Stimulated activated CD4-positive, alpha-beta T cell treated with anti-CD3 and anti-CD28 coated beads, Interleukin-4, amount 100 ng/mL, for 24 hours (primary cell): ENCODE results near the gene MED12L.
"Not testable (repeated sequence)": the region's sequence is repeated elsewhere in the genome, so short reads cannot be mapped to it uniquely, and the experiment has no call there.

ENCODE experiments used
- DNase-seq: peaks from one replicate; pipeline ENCODE4 v3.0.0-alpha.2; 2020

Gene MED12L, protein sequence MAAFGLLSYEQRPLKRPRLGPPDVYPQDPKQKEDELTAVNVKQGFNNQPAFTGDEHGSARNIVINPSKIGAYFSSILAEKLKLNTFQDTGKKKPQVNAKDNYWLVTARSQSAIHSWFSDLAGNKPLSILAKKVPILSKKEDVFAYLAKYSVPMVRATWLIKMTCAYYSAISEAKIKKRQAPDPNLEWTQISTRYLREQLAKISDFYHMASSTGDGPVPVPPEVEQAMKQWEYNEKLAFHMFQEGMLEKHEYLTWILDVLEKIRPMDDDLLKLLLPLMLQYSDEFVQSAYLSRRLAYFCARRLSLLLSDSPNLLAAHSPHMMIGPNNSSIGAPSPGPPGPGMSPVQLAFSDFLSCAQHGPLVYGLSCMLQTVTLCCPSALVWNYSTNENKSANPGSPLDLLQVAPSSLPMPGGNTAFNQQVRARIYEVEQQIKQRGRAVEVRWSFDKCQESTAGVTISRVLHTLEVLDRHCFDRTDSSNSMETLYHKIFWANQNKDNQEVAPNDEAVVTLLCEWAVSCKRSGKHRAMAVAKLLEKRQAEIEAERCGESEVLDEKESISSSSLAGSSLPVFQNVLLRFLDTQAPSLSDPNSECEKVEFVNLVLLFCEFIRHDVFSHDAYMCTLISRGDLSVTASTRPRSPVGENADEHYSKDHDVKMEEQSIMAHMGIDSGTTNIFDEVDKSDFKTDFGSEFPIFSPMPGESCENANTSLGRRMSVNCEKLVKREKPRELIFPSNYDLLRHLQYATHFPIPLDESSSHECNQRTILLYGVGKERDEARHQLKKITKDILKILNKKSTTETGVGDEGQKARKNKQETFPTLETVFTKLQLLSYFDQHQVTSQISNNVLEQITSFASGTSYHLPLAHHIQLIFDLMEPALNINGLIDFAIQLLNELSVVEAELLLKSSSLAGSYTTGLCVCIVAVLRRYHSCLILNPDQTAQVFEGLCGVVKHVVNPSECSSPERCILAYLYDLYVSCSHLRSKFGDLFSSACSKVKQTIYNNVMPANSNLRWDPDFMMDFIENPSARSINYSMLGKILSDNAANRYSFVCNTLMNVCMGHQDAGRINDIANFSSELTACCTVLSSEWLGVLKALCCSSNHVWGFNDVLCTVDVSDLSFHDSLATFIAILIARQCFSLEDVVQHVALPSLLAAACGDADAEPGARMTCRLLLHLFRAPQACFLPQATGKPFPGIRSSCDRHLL (N-terminal part only)

GRCh38 chr3:151085227-151085888 is at the start of gene MED12L:
Gene MED12L (plus strand): TSS chr3:151085664. CDS start chr3:151086927, 1,263 bp downstream.
- peak; percentile 44 for DNase-seq

DNA sequence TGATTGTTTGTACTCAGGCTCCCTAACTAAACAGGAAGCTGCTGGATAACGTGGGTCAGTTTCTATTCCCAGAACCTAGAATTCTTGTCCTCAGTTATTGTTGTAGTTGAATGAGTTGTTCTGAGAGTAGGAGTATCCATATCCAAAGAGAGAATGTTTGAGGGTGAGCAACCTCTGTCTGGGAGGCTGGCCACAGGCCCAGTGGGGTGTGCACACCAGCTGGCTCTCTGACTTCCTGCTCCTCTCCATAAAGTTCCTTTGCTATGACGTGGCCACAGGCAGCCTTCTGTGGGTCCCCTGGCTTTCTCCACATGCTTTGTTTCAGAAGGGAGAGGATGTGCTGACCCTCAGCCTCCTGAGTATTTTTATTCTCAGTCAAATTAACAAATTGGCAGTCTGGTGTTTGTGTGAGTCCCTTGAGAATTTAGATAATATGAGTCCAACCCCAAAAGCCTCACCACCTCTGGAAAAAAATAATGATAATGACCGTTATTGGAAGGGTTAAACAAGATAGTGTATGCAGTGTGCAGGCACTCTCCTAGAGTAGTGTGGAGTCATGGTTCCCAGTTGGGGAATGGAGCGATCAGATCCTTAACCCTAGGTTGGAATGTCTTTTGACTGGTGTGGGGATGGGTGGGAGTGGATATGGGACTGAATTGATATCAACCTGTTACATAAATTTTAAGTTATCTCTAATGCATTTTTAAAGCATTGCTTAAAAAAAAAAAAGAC is 47.6 kb upstream of the MED12L start:
- DNase-seq: no peak

GRCh38 chr3:151044706-151045105 is 40.8 kb upstream of the MED12L start:
- DNase-seq: no peak

GRCh38 chr3:151047636-151048035 is 37.8 kb upstream of the MED12L start:
- no peak for DNase-seq

DNA sequence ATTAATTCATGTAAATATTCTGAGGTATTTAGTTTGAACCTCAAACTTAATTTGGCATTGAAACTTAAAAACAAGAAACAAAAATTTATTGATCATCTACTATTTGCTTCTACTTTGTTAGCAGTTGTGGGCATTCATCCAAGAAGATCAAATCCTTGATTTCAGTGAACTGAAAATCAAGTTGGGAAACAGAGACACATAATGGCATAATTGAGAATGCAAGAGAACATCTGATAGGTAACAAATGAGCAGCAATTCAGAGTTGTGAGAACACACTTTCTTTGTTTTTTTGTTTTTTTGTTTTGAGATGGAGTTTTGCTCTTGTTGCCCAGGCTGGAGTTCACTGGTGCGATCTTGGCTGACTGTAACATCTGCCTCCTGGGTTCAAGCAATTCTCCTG is 33.9 kb upstream of the MED12L start:
- DNase-seq: no peak

- no peak for DNase-seq
These were observed 33.1 kb upstream of the MED12L start for GRCh38 chr3:151052346-151052745.

GRCh38 chr3:151052756-151053155 is 32.7 kb upstream of the MED12L start:
- DNase-seq: no peak

DNA sequence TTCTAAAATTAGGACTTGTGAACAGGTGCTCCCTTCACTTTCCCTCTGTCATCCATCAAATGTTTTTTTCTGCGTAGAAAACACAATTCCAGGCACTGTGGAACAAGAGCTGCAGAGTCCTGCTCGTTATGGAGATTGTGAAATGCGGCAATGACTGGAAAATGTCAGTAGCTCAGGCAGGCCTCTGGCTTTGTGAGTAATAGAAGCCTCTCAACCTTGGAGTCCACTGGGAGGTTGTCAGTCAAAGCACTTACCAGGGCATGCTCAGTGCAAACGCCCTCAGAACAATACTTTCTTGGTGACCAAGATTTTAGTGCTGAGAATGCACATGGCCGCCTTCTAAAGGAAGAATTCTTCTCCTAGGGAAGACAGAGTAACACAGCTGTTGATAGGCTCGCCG is 26.7 kb upstream of the MED12L start:
- no peak for DNase-seq

- no peak for DNase-seq
These were observed 22.9 kb upstream of the MED12L start for GRCh38 chr3:151062611-151063010.

DNA sequence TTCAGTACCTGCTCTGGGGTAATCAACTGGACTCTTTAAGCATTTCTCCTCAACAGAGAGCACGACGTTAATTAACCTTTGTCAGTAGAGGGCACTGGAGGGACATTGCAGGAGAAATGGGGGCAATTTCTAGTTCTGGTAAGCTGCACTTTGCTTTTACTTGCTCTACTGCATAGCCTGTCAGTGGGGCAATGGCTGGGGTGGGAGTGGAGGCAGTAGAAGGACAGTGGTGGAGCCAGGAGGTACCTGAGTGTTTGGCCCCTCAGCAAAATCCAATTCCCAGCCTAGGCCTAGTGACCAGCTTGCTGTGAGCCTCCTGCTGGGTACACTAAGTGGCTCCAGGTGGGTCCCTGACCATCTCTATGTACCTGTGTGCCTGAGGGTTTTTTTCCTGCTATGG is 18.3 kb upstream of the MED12L start:
- DNase-seq: no peak

GRCh38 chr3:151072842-151073241 is 12.6 kb upstream of the MED12L start:
- not testable (repeated sequence) for DNase-seq

DNA sequence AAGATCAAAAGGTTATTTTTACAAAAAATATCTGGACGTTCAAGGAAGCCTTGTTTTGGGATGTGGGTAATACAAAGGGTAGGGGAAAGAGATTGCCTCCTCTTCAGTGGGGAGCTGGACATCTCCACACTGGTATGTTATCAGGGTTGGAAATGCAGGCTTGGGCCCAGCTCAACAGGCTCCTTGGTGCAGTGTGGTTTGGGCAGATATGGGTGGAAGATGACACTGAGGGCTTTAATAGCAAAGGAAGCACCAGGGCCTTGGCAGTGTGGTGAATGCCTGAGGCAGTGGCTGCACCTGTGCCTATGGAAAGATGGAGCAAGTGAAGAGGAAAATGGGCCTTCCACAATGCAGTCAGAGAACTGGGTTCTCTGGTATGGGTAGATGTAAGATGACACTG is 11.2 kb upstream of the MED12L start:
- DNase-seq: no peak

GRCh38 chr3:151075869-151076562 is 9.4 kb upstream of the MED12L start:
- DNase-seq: no peak

- no peak for DNase-seq
These were observed 8.8 kb upstream of the MED12L start for GRCh38 chr3:151076626-151077025.

DNA sequence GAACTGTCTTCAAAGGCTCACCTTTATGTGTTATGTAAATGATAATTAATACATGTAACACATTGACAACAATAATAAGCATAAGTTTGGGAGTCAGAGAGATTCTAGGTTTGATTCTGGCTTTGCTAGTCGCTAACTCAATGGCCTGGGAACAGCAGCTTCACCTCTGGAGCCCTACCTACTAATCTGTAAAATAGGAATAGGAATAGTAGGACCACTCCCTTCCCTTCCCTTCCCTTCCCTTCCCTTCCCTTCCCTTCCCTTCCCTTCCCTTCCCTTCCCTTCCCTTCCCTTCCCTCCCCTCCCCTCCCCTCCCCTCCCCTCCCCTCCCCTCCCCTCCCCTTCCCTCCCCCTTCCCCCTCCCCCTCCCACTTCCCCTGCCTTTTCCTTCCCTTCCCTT is 4.4 kb upstream of the MED12L start:
- not testable (repeated sequence) for DNase-seq

DNA sequence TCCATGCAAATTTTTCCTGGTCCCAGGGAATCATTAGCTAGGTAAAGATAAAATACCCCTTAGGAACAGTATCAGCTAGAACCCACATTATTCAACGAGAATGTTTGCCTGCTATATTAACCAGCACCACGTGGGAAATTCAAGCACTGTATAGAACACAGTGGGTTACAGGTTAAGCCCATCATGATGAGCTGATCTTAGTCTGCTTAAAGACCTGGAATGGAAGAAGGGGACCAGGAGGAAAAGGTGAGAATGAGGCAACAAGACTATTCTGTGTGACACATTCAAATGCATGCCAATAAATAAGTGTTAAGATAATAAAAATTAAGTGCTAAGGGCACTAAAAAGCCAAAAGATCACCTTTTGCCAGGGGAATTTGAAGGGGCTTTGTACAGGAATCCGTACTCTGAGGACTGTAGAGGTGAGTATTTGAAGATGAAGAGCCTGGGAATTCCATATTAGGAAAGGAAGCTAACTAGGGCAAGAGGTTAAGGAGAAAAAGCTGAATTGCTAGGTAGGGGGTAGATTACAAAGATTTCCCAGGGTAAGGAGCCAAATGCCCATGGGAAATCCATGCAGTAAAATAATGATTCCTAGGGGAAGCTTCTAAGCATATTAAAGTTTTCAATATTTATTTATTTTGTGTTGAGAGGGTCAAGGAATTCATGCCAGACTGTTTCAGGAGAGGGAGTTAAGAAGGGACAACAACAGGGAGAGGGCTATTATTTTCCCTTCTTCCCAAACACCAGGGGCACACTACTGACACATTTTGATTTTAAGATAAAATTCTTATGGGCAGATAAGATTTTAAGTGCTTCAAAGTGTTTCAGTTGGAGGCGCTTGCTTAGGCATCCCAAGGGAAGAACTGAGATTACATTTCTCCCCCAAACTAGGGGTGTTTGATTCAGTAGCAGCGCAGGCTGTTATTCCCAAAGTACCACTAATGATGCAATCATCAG is 2.3 kb upstream of the MED12L start:
- no peak for DNase-seq

- no peak for DNase-seq
These were observed 604 bp upstream of the MED12L start for GRCh38 chr3:151084893-151085226.

DNA sequence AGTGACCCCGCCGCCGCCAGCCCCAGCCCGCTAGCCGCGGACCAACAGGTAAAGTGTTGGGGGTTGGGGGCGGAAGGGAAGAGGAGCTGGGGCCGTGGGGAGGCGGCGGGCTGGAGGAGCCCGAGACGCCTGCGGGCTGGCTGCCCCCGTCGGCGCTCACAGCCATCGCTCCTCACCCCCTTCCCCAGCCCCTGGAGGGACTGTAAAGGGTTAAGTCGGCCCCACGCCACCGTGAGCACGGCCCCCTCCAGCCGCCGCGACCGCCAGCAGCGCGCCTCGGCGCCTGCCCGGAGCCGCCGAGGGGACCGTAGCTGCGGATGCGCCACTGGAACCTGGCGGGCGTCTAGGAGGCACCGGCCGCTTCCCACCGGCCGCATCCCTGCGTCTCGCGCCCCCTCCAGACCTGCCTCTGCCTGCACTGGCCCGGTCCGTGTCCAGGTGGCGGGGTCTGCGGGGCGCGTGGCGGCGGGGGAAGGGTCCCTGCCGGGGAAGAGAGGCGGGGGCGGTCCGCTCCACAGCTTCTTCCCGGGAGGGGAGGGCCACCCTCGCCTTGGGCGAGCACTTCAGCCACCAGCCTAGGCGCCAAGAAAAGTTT is 522 bp downstream of the MED12L start:
- no peak for DNase-seq

GRCh38 chr3:151086484-151087456 is 1.3 kb downstream of the MED12L start:
- DNase-seq: peak; percentile 69
